HG03095 (cell line): ENCODE measurements around the gene CDCA8.

Source experiments
- ATAC-seq: cut with Tn5 transposase; IDR thresholded peaks from one replicate; pipeline ENCODE4 v1.9.1; 2021; ENCODE audit warnings: moderate library complexity; ENCODE audit not compliant: unreplicated experiment

Gene CDCA8

GRCh38 chr1:37714689-37715088 lies 22.4 kb downstream of the CDCA8 start:
- no peak for ATAC-seq

GRCh38 chr1:37716321-37716720 lies 24.0 kb downstream of the CDCA8 start:
- no peak for ATAC-seq

- no peak for ATAC-seq
Measured at GRCh38 chr1:37717631-37718030, 25.3 kb downstream of the CDCA8 start.

GRCh38 chr1:37718181-37718900 lies 26.0 kb downstream of the CDCA8 start:
- ATAC-seq: no peak

GRCh38 chr1:37718901-37719571 lies 26.7 kb downstream of the CDCA8 start:
- ATAC-seq: no peak

- no peak for ATAC-seq
Measured at GRCh38 chr1:37719572-37720195, 27.4 kb downstream of the CDCA8 start.

- no peak for ATAC-seq
Measured at GRCh38 chr1:37720231-37721130, 28.2 kb downstream of the CDCA8 start.

GRCh38 chr1:37721565-37721964 lies 29.2 kb downstream of the CDCA8 start:
- no peak for ATAC-seq

- no peak for ATAC-seq
Measured at GRCh38 chr1:37722181-37723071, 30.1 kb downstream of the CDCA8 start.

- no peak for ATAC-seq
Measured at GRCh38 chr1:37723072-37723389, 30.7 kb downstream of the CDCA8 start.

- no peak for ATAC-seq
Measured at GRCh38 chr1:37723390-37724078, 31.2 kb downstream of the CDCA8 start.

- no peak for ATAC-seq
Measured at GRCh38 chr1:37724575-37724974, 32.3 kb downstream of the CDCA8 start.

- ATAC-seq: no peak
Measured at GRCh38 chr1:37725851-37726613, 33.7 kb downstream of the CDCA8 start.

- ATAC-seq: no peak
Measured at GRCh38 chr1:37726751-37727585, 34.7 kb downstream of the CDCA8 start.

- no peak for ATAC-seq
Measured at GRCh38 chr1:37728416-37728815, 36.1 kb downstream of the CDCA8 start.

GRCh38 chr1:37730376-37730775 lies 38.1 kb downstream of the CDCA8 start:
- ATAC-seq: no peak

GRCh38 chr1:37731312-37732019 lies 39.1 kb downstream of the CDCA8 start:
- ATAC-seq: no peak
